ENCODE data around the gene SYNM.

- no peak for TF ChIP-seq TAF1 (IDR thresholded peaks at IDR 0.05; ENCODE audit: borderline replicate concordance, low read depth, low read length)
- TF ChIP-seq POLR2A (IDR thresholded peaks at IDR 0.05; ENCODE audit: low read depth, low read length) = no peak
These were observed 58.6 kb downstream of the SYNM start for GRCh38 chr15:99163271-99164062.
